Ishikawa (cell line): ENCODE data around the gene CAMTA2.

ENCODE experiments used
- CEBPB ChIP-seq: IDR thresholded peaks from 2 replicates; pipeline ENCODE4 v1.6.1; 2012
- CREB1 ChIP-seq: IDR thresholded peaks from 2 replicates; pipeline ENCODE4 v1.6.1; 2012; ENCODE audit warnings: low read depth
- EGR1 ChIP-seq: IDR thresholded peaks from 2 replicates; pipeline ENCODE4 v1.6.1; 2012
- EP300 ChIP-seq: IDR thresholded peaks from 2 replicates; pipeline ENCODE4 v1.6.1; 2012; ENCODE audit warnings: borderline replicate concordance
- FOXM1 ChIP-seq: IDR thresholded peaks from 2 replicates; pipeline ENCODE4 v1.6.1; 2012; ENCODE audit warnings: low read depth, borderline replicate concordance
- MAX ChIP-seq: IDR thresholded peaks from 2 replicates; pipeline ENCODE4 v1.6.1; 2012
- NFIC ChIP-seq: IDR thresholded peaks from 2 replicates; pipeline ENCODE4 v1.6.1; 2012
- RAD21 ChIP-seq: IDR thresholded peaks from 2 replicates; pipeline ENCODE4 v1.6.1; 2012; ENCODE audit warnings: low read depth
- REST ChIP-seq: IDR thresholded peaks from 2 replicates; pipeline ENCODE4 v1.6.1; 2012; ENCODE audit warnings: low read depth, mild to moderate bottlenecking
- TAF1 ChIP-seq: IDR thresholded peaks from 2 replicates; pipeline ENCODE4 v1.6.1; 2012; ENCODE audit warnings: low read depth, mild to moderate bottlenecking
- TCF12 ChIP-seq: IDR thresholded peaks from 2 replicates; pipeline ENCODE4 v1.6.1; 2012; ENCODE audit warnings: low read depth
- TEAD4 ChIP-seq: IDR thresholded peaks from 2 replicates; pipeline ENCODE4 v1.6.1; 2012
- USF1 ChIP-seq: IDR thresholded peaks from 2 replicates; pipeline ENCODE4 v1.6.1; 2012
- YY1 ChIP-seq: IDR thresholded peaks from 2 replicates; pipeline ENCODE4 v1.6.1; 2012; ENCODE audit warnings: low read depth
- ZBTB7A ChIP-seq: IDR thresholded peaks from 2 replicates; pipeline ENCODE4 v1.6.1; 2012; ENCODE audit warnings: low read depth

The CAMTA2 gene

GRCh38 chr17:5034063-5034462 lies 46.6 kb upstream of the CAMTA2 start:
- no peak for TF ChIP-seq CEBPB
- no peak for TF ChIP-seq RAD21
- no peak for TF ChIP-seq FOXM1
- TF ChIP-seq ZBTB7A: no peak
- TF ChIP-seq TEAD4: no peak
- no peak for TF ChIP-seq TAF1
- TF ChIP-seq MAX: no peak
- no peak for TF ChIP-seq EP300
- no peak for TF ChIP-seq TCF12
- no peak for TF ChIP-seq EGR1
- TF ChIP-seq YY1: no peak
- TF ChIP-seq USF1: no peak
- no peak for TF ChIP-seq CREB1
- TF ChIP-seq REST: no peak

- no peak for TF ChIP-seq YY1
- no peak for TF ChIP-seq TEAD4
- TF ChIP-seq ZBTB7A: no peak
- no peak for TF ChIP-seq EP300
- no peak for TF ChIP-seq TAF1
- TF ChIP-seq USF1: no peak
- no peak for TF ChIP-seq REST
- no peak for TF ChIP-seq CEBPB
- TF ChIP-seq NFIC: no peak
- TF ChIP-seq CREB1: no peak
- no peak for TF ChIP-seq MAX
- TF ChIP-seq TCF12: no peak
- TF ChIP-seq FOXM1: no peak
- no peak for TF ChIP-seq EGR1
- no peak for TF ChIP-seq RAD21
These were observed 46.0 kb upstream of the CAMTA2 start for GRCh38 chr17:5033352-5034015.

GRCh38 chr17:5032865-5033264 lies 45.4 kb upstream of the CAMTA2 start:
- TF ChIP-seq TCF12: no peak
- no peak for TF ChIP-seq MAX
- no peak for TF ChIP-seq ZBTB7A
- TF ChIP-seq YY1: no peak
- TF ChIP-seq RAD21: no peak
- no peak for TF ChIP-seq CEBPB
- TF ChIP-seq TAF1: no peak
- TF ChIP-seq USF1: no peak
- TF ChIP-seq NFIC: no peak
- no peak for TF ChIP-seq FOXM1
- no peak for TF ChIP-seq CREB1
- no peak for TF ChIP-seq EP300
- no peak for TF ChIP-seq TEAD4
- no peak for TF ChIP-seq REST
- no peak for TF ChIP-seq EGR1
